K562 (cell line): Measurements from ENCODE around the gene NXN. TPM values are rescaled to one million over a fixed set of nuclear protein-coding genes. Genes with fewer than 3 reads are reported as not detected.

Experiments
- BACH1 ChIP-seq: fragments of 200-800 bp; sonication (Bioruptor generic); IDR thresholded peaks from 2 replicates; pipeline ENCODE4 v1.6.1; 2016; ENCODE audit warnings: missing genetic modification characterization, missing compliant biosample characterization
- BRD4 ChIP-seq: fragments of 200-600 bp; sonication (generic); IDR thresholded peaks from 2 replicates; pipeline ENCODE4 v1.6.1; 2017; ENCODE audit warnings: inconsistent platforms
- CBFA2T2 ChIP-seq: fragments of 450-650 bp; conservative IDR thresholded peaks from 2 replicates; pipeline ENCODE4 v1.6.1; 2017; ENCODE audit warnings: mild to moderate bottlenecking
- CBX2 ChIP-seq: fragments of 200-600 bp; sonication (generic); IDR thresholded peaks from one replicate; pipeline ENCODE4 v1.6.1; 2012; ENCODE audit warnings: mild to moderate bottlenecking, low read length, inconsistent platforms; ENCODE audit not compliant: insufficient read depth, poor library complexity, severe bottlenecking
- CREB1 ChIP-seq, 2 experiments: sonication (generic) in 1 of 2; formaldehyde crosslinking in 1 of 2; IDR thresholded peaks; 2 replicates each; pipeline versions ENCODE4 v1.6.1 to v1.8.0; 2012 to 2022; ENCODE audit warnings: inconsistent platforms in 1 of 2, mild to moderate bottlenecking in 1 of 2, missing genetic modification reagents in 1 of 2, moderate library complexity in 1 of 2
- ELF1 ChIP-seq: fragments of 200-800 bp; sonication (Bioruptor generic); IDR thresholded peaks from 2 replicates; pipeline ENCODE4 v1.6.1; 2016; ENCODE audit warnings: missing genetic modification characterization, missing compliant biosample characterization
- GATAD2A ChIP-seq: fragments of 450-650 bp; IDR thresholded peaks from 2 replicates; pipeline ENCODE4 v1.6.1; 2017
- GATAD2B ChIP-seq: fragments of 450-650 bp; IDR thresholded peaks from 2 replicates; pipeline ENCODE4 v1.6.1; 2017; ENCODE audit warnings: mild to moderate bottlenecking, borderline replicate concordance
- GMEB1 ChIP-seq: fragments of 250-450 bp; sonication (Bioruptor Pico); IDR thresholded peaks from 2 replicates; pipeline ENCODE4 v1.4.0; 2020; ENCODE audit warnings: mild to moderate bottlenecking
- HDAC2 ChIP-seq: fragments of 450-650 bp; IDR thresholded peaks from 2 replicates; pipeline ENCODE4 v1.6.1; 2016; ENCODE audit warnings: mild to moderate bottlenecking
- HDAC3 ChIP-seq: fragments of 450-650 bp; IDR thresholded peaks from 2 replicates; pipeline ENCODE4 v1.6.1; 2018; ENCODE audit warnings: borderline replicate concordance, mild to moderate bottlenecking, moderate library complexity; ENCODE audit not compliant: partially characterized antibody
- KLF1 ChIP-seq: fragments of 450-650 bp; IDR thresholded peaks from 2 replicates; pipeline ENCODE4 v1.6.1; 2016; ENCODE audit warnings: missing genetic modification characterization, missing compliant biosample characterization
- KLF6 ChIP-seq: fragments of 250-450 bp; sonication (Bioruptor Pico); IDR thresholded peaks from 2 replicates; pipeline ENCODE4 v1.4.0; 2020; ENCODE audit warnings: mild to moderate bottlenecking, moderate library complexity, borderline replicate concordance
- MAX ChIP-seq: sonication (generic); formaldehyde crosslinking; IDR thresholded peaks from 2 replicates; pipeline ENCODE4 v1.9.0; 2022; ENCODE audit warnings: mild to moderate bottlenecking, missing genetic modification reagents
- MCM5 ChIP-seq: fragments of 450-650 bp; IDR thresholded peaks from 2 replicates; pipeline ENCODE4 v1.6.1; 2016; ENCODE audit warnings: low read depth
- PTRF ChIP-seq: fragments of 450-650 bp; IDR thresholded peaks from 2 replicates; pipeline ENCODE4 v1.6.1; 2016; ENCODE audit warnings: mild to moderate bottlenecking, missing genetic modification characterization, missing compliant biosample characterization
- SLC30A9 ChIP-seq: fragments of 250-450 bp; sonication (Bioruptor Pico); IDR thresholded peaks from 2 replicates; pipeline ENCODE4 v1.8.0; 2022; ENCODE audit warnings: mild to moderate bottlenecking, moderate library complexity
- SMAD2 ChIP-seq: fragments of 150-350 bp; IDR thresholded peaks from 2 replicates; pipeline ENCODE4 v1.6.1; 2014; ENCODE audit warnings: low read depth, mild to moderate bottlenecking, low read length
- SRSF1 ChIP-seq: fragments of 200-400 bp; formaldehyde crosslinking; IDR thresholded peaks from 2 replicates; pipeline ENCODE4 v1.6.1; 2017; ENCODE audit warnings: mild to moderate bottlenecking, low read depth, low read length, moderate library complexity
- TAF1 ChIP-seq: IDR thresholded peaks from 2 replicates; pipeline ENCODE4 v1.6.1; 2011; ENCODE audit warnings: mild to moderate bottlenecking, low read length, moderate library complexity; ENCODE audit not compliant: insufficient read depth, control insufficient read depth, severe bottlenecking; ENCODE audit errors: extremely low read depth
- TCF3 ChIP-seq: sonication (generic); formaldehyde crosslinking; IDR thresholded peaks from 2 replicates; pipeline ENCODE4 v1.4.0; 2020; ENCODE audit warnings: mild to moderate bottlenecking, missing genetic modification reagents
- ZBTB26 ChIP-seq: fragments of 450-650 bp; formaldehyde crosslinking; IDR thresholded peaks from 2 replicates; pipeline ENCODE4 v1.4.0; 2022; ENCODE audit warnings: missing genetic modification characterization
- ZNF449 ChIP-seq: fragments of 250-450 bp; sonication (Bioruptor Pico); IDR thresholded peaks from 2 replicates; pipeline ENCODE4 v1.8.0; 2022; ENCODE audit warnings: moderate library complexity, mild to moderate bottlenecking, inconsistent platforms
- ZNF511 ChIP-seq: sonication (generic); formaldehyde crosslinking; IDR thresholded peaks from 2 replicates; pipeline ENCODE4 v1.8.0; 2022; ENCODE audit warnings: mild to moderate bottlenecking, missing genetic modification reagents
- ZNF644 ChIP-seq: fragments of 200-800 bp; sonication (Bioruptor generic); IDR thresholded peaks from 2 replicates; pipeline ENCODE4 v1.6.1; 2016; ENCODE audit warnings: low read depth, missing genetic modification characterization, missing compliant biosample characterization
- polyA plus RNA-seq, 8 experiments: library from polyadenylated mRNA; depleted of rRNA in 4 of 8; stranded (reverse) in 5 of 8; unstranded in 3 of 8; fragments of >200 nt; fragmentation: Nextera tagmentation in 2 of 8; fragmentation: Illumina TruSeq in 1 of 8; extraction: Ambion mirVana in 2 of 8; extraction: Trizol in 1 of 8; gene quantifications; 2 replicates each; pipeline versions ENCODE4 v1.2.1 to v1.2.3, GENCODE V29; 2011 to 2014; ENCODE audit warnings: inconsistent platforms in 1 of 8, missing spikeins in 1 of 8
- total RNA-seq, 7 experiments: library from RNA; depleted of rRNA in 6 of 7; stranded (reverse); fragments of >200 nt in 6 of 7; fragmentation: Illumina TruSeq in 2 of 7; extraction: Trizol in 2 of 7; gene quantifications; 2 replicates each; pipeline versions ENCODE4 v1.2.1 to v1.2.3, GENCODE V29; 2011 to 2021; ENCODE audit warnings: low replicate concordance in 1 of 7

The NXN gene
- total and polyA plus RNA-seq, 9 of the 15 experiments (the other 6 are each of a cell fraction or from before 2014, with no cell fraction given), result 0.08 to 0.39 (median 0.29) TPM; not detected in 5

GRCh38 chr17:752002-752619, 227.5 kb downstream of the NXN start, which contains the start of gene GEMIN4 (continued):
- TF ChIP-seq ZNF449 (no peak), ZBTB26 (CRISPR knock-in tag) (0 out of 2 replicates have a peak, but pooled peaks have one; percentile 37), CBX2 (no peak), SRSF1 (no peak), HDAC2 (no peak), BACH1 (no peak), PTRF (no peak), SLC30A9 (CRISPR knock-in tag) (no peak), ELF1 (tag) (peak; percentile 74), KLF1 (tag) (no peak), TAF1 (peak; percentile 42), GMEB1 (CRISPR knock-in tag) (peak; percentile 83), CBFA2T2 (no peak), MAX (CRISPR knock-in tag) (no peak; the same call in none of the 2 replicates), GATAD2B (0 out of 2 replicates have a peak, but pooled peaks have one; percentile 16), ZNF644 (tag) (no peak), ZNF511 (CRISPR knock-in tag) (no peak), BRD4 (no peak), GATAD2A (no peak), KLF6 (CRISPR knock-in tag) (no peak), SMAD2 (no peak), HDAC3 (no peak), TCF3 (CRISPR knock-in tag) (no peak), CREB1 (IDR thresholded peaks at IDR 0.05) (0 out of 2 replicates have a peak, but pooled peaks have one; percentile 19), CREB1 (CRISPR knock-in tag; IDR thresholded peaks at IDR 0.05) (no peak; the same call in 1 of the 2 replicates), MCM5 (no peak)
